ENCODE measurements around the gene ANTXRL. TPM values are rescaled to one million over a fixed set of nuclear protein-coding genes. Genes with fewer than 3 reads are reported as not detected.

Gene ANTXRL
- total RNA-seq, 1 experiment from 2014 or later: not detected

GRCh38 chr10:46290101-46290886, 3.5 kb downstream of the ANTXRL start:
- no peak overlapping the region for H3K27ac Mint-ChIP-seq (ENCODE audit: low read depth, unreplicated experiment)
- H3K4me3 Mint-ChIP-seq (ENCODE audit: unreplicated experiment): no peak overlapping the region
- TF ChIP-seq, protein P1, sequence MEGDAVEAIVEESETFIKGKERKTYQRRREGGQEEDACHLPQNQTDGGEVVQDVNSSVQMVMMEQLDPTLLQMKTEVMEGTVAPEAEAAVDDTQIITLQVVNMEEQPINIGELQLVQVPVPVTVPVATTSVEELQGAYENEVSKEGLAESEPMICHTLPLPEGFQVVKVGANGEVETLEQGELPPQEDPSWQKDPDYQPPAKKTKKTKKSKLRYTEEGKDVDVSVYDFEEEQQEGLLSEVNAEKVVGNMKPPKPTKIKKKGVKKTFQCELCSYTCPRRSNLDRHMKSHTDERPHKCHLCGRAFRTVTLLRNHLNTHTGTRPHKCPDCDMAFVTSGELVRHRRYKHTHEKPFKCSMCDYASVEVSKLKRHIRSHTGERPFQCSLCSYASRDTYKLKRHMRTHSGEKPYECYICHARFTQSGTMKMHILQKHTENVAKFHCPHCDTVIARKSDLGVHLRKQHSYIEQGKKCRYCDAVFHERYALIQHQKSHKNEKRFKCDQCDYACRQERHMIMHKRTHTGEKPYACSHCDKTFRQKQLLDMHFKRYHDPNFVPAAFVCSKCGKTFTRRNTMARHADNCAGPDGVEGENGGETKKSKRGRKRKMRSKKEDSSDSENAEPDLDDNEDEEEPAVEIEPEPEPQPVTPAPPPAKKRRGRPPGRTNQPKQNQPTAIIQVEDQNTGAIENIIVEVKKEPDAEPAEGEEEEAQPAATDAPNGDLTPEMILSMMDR (IDR thresholded peaks at IDR 0.05; ENCODE audit: unreplicated experiment): no peak
- no peaks in the 10 kb centered on the region for H3K36me3 Mint-ChIP-seq (ENCODE audit: insufficient read depth, unreplicated experiment)
- intact Hi-C loops (cut with micrococcal nuclease): no loop called here
- DNase-seq (ENCODE audit: unreplicated experiment): no peak
- no peaks in the 10 kb centered on the region for H3K9me3 Mint-ChIP-seq (ENCODE audit: unreplicated experiment)
- CTCF ChIA-PET: no interaction called here
- no peaks in the 10 kb centered on the region for H3K4me1 Mint-ChIP-seq (ENCODE audit: insufficient read depth, unreplicated experiment)
- peaks cover 11% of the 10 kb centered on the region for H3K27me3 Mint-ChIP-seq (ENCODE audit: insufficient read depth, unreplicated experiment)
- BruUV-seq (replicated peaks): no TSS peak
- POLR2A ChIA-PET: no interaction called here

- CTCF ChIA-PET: interaction anchor here (1.1 kb wide), 1 partner anchor 57 kb away, joined by 3 read pairs; no protein-coding TSS in a partner anchor
- no peaks in the 10 kb centered on the region for H3K4me1 Mint-ChIP-seq (ENCODE audit: insufficient read depth, unreplicated experiment)
- DNase-seq (ENCODE audit: unreplicated experiment): peak; percentile 19
These were observed 5.2 kb downstream of the ANTXRL start for GRCh38 chr10:46291817-46292572.

GRCh38 chr10:46292573-46293023, 5.8 kb downstream of the ANTXRL start:
- ChIA-PET CTCF (no interaction called here), POLR2A (no interaction called here)
- Mint-ChIP-seq H3K4me3 (ENCODE audit: unreplicated experiment) (no peak overlapping the region), H3K27me3 (ENCODE audit: insufficient read depth, unreplicated experiment) (peaks cover 11% of the 10 kb centered on the region), H3K4me1 (ENCODE audit: insufficient read depth, unreplicated experiment) (no peaks in the 10 kb centered on the region), H3K36me3 (ENCODE audit: insufficient read depth, unreplicated experiment) (no peaks in the 10 kb centered on the region), H3K9me3 (ENCODE audit: unreplicated experiment) (no peaks in the 10 kb centered on the region), H3K27ac (ENCODE audit: low read depth, unreplicated experiment) (no peak overlapping the region)
- DNase-seq (ENCODE audit: unreplicated experiment): no peak
- BruUV-seq (replicated peaks): no TSS peak
- intact Hi-C loops (cut with micrococcal nuclease): no loop called here
- TF ChIP-seq, protein P1 (IDR thresholded peaks at IDR 0.05; ENCODE audit: unreplicated experiment): no peak

More at GRCh38 chr10:46291817-46292572, 5.2 kb downstream of the ANTXRL start:
- BruUV-seq (replicated peaks): no TSS peak
- no peaks in the 10 kb centered on the region for H3K36me3 Mint-ChIP-seq (ENCODE audit: insufficient read depth, unreplicated experiment)
- TF ChIP-seq, protein P1 (IDR thresholded peaks at IDR 0.05; ENCODE audit: unreplicated experiment): no peak
- intact Hi-C loops (cut with micrococcal nuclease): no loop called here
- no peak overlapping the region for H3K4me3 Mint-ChIP-seq (ENCODE audit: unreplicated experiment)
- no peak overlapping the region for H3K27ac Mint-ChIP-seq (ENCODE audit: low read depth, unreplicated experiment)
- peaks cover 11% of the 10 kb centered on the region for H3K27me3 Mint-ChIP-seq (ENCODE audit: insufficient read depth, unreplicated experiment)
- no peaks in the 10 kb centered on the region for H3K9me3 Mint-ChIP-seq (ENCODE audit: unreplicated experiment)
- POLR2A ChIA-PET: no interaction called here

GRCh38 chr10:46293228-46293627, 6.4 kb downstream of the ANTXRL start:
- TF ChIP-seq, protein P1 (IDR thresholded peaks at IDR 0.05; ENCODE audit: unreplicated experiment): no peak
- BruUV-seq (replicated peaks): no TSS peak
- no peak for DNase-seq (ENCODE audit: unreplicated experiment)
- H3K27me3 Mint-ChIP-seq (ENCODE audit: insufficient read depth, unreplicated experiment): peaks cover 11% of the 10 kb centered on the region
- H3K4me1 Mint-ChIP-seq (ENCODE audit: insufficient read depth, unreplicated experiment): no peaks in the 10 kb centered on the region
- intact Hi-C loops (cut with micrococcal nuclease): no loop called here
- ChIA-PET POLR2A (no interaction called here), CTCF (no interaction called here)
- no peaks in the 10 kb centered on the region for H3K36me3 Mint-ChIP-seq (ENCODE audit: insufficient read depth, unreplicated experiment)
- H3K9me3 Mint-ChIP-seq (ENCODE audit: unreplicated experiment): no peaks in the 10 kb centered on the region
- no peak overlapping the region for H3K27ac Mint-ChIP-seq (ENCODE audit: low read depth, unreplicated experiment)
- no peak overlapping the region for H3K4me3 Mint-ChIP-seq (ENCODE audit: unreplicated experiment)

Measured in MCF 10A (cell line).